ENCODE data around the gene TSKU. TPM values are rescaled to one million over a fixed set of nuclear protein-coding genes. Genes with fewer than 3 reads are reported as not detected.

Gene TSKU
- total and polyA plus RNA-seq, 4 donors = 5.2 to 31.5 (median 18.8) TPM

- intact Hi-C loops (cut with DNase I) = loop anchor here in 1 of 2 donors (2.0 kb wide), 1 partner anchor 63 kb away; no protein-coding TSS in a partner anchor
- Histone ChIP-seq H3K4me3 (ENCODE audit: low read length in 2 of 2) (no peak overlapping the region), H3K27ac (ENCODE audit: low read depth in 1 of 2, low read length in 2 of 2) (no peak overlapping the region), H3K27me3 (ENCODE audit: control insufficient read depth in 1 of 2, insufficient read depth in 2 of 2, low read length in 1 of 2) (no peaks in the 10 kb centered on the region), H3K9me3 (ENCODE audit: control insufficient read depth, low read length) (no peaks in the 10 kb centered on the region), H3K36me3 (ENCODE audit: control insufficient read depth in 1 of 2, insufficient read depth in 2 of 2, low read length in 1 of 2) (peaks cover 0 to 4% of the 10 kb centered on the region in 2 donors), H3K4me1 (ENCODE audit: control insufficient read depth in 1 of 2, insufficient read depth in 2 of 2, low read length in 2 of 2) (no peaks in the 10 kb centered on the region)
- ATAC-seq (ENCODE audit: low FRiP score) = no peak
- no peak for DNase-seq
- WGBS, 2 donors = 89 to 90% methylated on average over 5 of the region's 5 CpGs
These were observed 15.0 kb downstream of the TSKU start for GRCh38 chr11:76798202-76798581.

- WGBS, 2 donors = 72% methylated on average over 9 of the region's 9 CpGs
- peaks cover 0 to 4% of the 10 kb centered on the region in 2 donors for H3K36me3 ChIP-seq (ENCODE audit: control insufficient read depth in 1 of 2, insufficient read depth in 2 of 2, low read length in 1 of 2)
- DNase-seq (no peak), ATAC-seq (ENCODE audit: low FRiP score) (peak; percentile 31)
- H3K9me3 ChIP-seq (ENCODE audit: control insufficient read depth, low read length) = no peaks in the 10 kb centered on the region
- H3K27me3 ChIP-seq (ENCODE audit: control insufficient read depth in 1 of 2, insufficient read depth in 2 of 2, low read length in 1 of 2) = no peaks in the 10 kb centered on the region
- H3K27ac ChIP-seq (ENCODE audit: low read depth in 1 of 2, low read length in 2 of 2) = no peak overlapping the region
- H3K4me3 ChIP-seq (ENCODE audit: low read length in 2 of 2) = no peak overlapping the region
- intact Hi-C loops (cut with DNase I) = loop anchor here (1.0 to 2.0 kb wide), 2 partner anchors 64 kb away; no protein-coding TSS in a partner anchor
- no peaks in the 10 kb centered on the region for H3K4me1 ChIP-seq (ENCODE audit: control insufficient read depth in 1 of 2, insufficient read depth in 2 of 2, low read length in 2 of 2)
These were observed 15.5 kb downstream of the TSKU start for GRCh38 chr11:76798671-76799065.

- intact Hi-C loops (cut with DNase I) = loop anchor here (1.0 to 2.0 kb wide), 2 partner anchors 64 to 65 kb away; no protein-coding TSS in a partner anchor
- Histone ChIP-seq H3K36me3 (ENCODE audit: control insufficient read depth in 1 of 2, insufficient read depth in 2 of 2, low read length in 1 of 2) (peaks cover 0 to 4% of the 10 kb centered on the region in 2 donors), H3K9me3 (ENCODE audit: control insufficient read depth, low read length) (no peaks in the 10 kb centered on the region), H3K27me3 (ENCODE audit: control insufficient read depth in 1 of 2, insufficient read depth in 2 of 2, low read length in 1 of 2) (no peaks in the 10 kb centered on the region), H3K4me1 (ENCODE audit: control insufficient read depth in 1 of 2, insufficient read depth in 2 of 2, low read length in 2 of 2) (no peaks in the 10 kb centered on the region), H3K27ac (ENCODE audit: low read depth in 1 of 2, low read length in 2 of 2) (no peak overlapping the region), H3K4me3 (ENCODE audit: low read length in 2 of 2) (no peak overlapping the region)
- ATAC-seq (ENCODE audit: low FRiP score) (peak; percentile 93), DNase-seq (peak; percentile 90 to 96)
- 3 to 4% methylated on average over 47 of the region's 47 CpGs for WGBS, 2 donors
These were observed 16.1 kb downstream of the TSKU start for GRCh38 chr11:76799066-76799804.

- DNase-seq = no peak
These were observed 17.5 kb downstream of the TSKU start for GRCh38 chr11:76800466-76801200.

GRCh38 chr11:76801225-76801624, 18.1 kb downstream of the TSKU start:
- DNase-seq = no peak
- Histone ChIP-seq H3K9me3 (ENCODE audit: control insufficient read depth, low read length) (no peaks in the 10 kb centered on the region), H3K36me3 (ENCODE audit: control insufficient read depth in 1 of 2, insufficient read depth in 2 of 2, low read length in 1 of 2) (no peaks in the 10 kb centered on the region), H3K4me1 (ENCODE audit: control insufficient read depth in 1 of 2, insufficient read depth in 2 of 2, low read length in 2 of 2) (no peaks in the 10 kb centered on the region), H3K27ac (ENCODE audit: low read depth in 1 of 2, low read length in 2 of 2) (no peak overlapping the region), H3K4me3 (ENCODE audit: low read length in 2 of 2) (no peak overlapping the region), H3K27me3 (ENCODE audit: control insufficient read depth in 1 of 2, insufficient read depth in 2 of 2, low read length in 1 of 2) (no peaks in the 10 kb centered on the region)
- intact Hi-C loops (cut with DNase I) = no loop called here
- ATAC-seq (ENCODE audit: low FRiP score) = no peak
- WGBS, 2 donors = 59 to 87% methylated on average over 2 of the region's 2 CpGs

More at GRCh38 chr11:76800466-76801200, 17.5 kb downstream of the TSKU start:
- Histone ChIP-seq H3K27ac (ENCODE audit: low read depth in 1 of 2, low read length in 2 of 2) (no peak overlapping the region), H3K4me1 (ENCODE audit: control insufficient read depth in 1 of 2, insufficient read depth in 2 of 2, low read length in 2 of 2) (no peaks in the 10 kb centered on the region), H3K4me3 (ENCODE audit: low read length in 2 of 2) (no peak overlapping the region), H3K36me3 (ENCODE audit: control insufficient read depth in 1 of 2, insufficient read depth in 2 of 2, low read length in 1 of 2) (peaks cover 0 to 4% of the 10 kb centered on the region in 2 donors), H3K9me3 (ENCODE audit: control insufficient read depth, low read length) (no peaks in the 10 kb centered on the region), H3K27me3 (ENCODE audit: control insufficient read depth in 1 of 2, insufficient read depth in 2 of 2, low read length in 1 of 2) (no peaks in the 10 kb centered on the region)
- intact Hi-C loops (cut with DNase I) = no loop called here
- ATAC-seq (ENCODE audit: low FRiP score) = no peak
- WGBS, 2 donors = 90 to 94% methylated on average over 9 of the region's 9 CpGs

- intact Hi-C loops (cut with DNase I) = no loop called here
- H3K27me3 ChIP-seq (ENCODE audit: control insufficient read depth in 1 of 2, insufficient read depth in 2 of 2, low read length in 1 of 2) = no peaks in the 10 kb centered on the region
- H3K4me3 ChIP-seq (ENCODE audit: low read length in 2 of 2) = no peak overlapping the region
- no peaks in the 10 kb centered on the region for H3K9me3 ChIP-seq (ENCODE audit: control insufficient read depth, low read length)
- H3K36me3 ChIP-seq (ENCODE audit: control insufficient read depth in 1 of 2, insufficient read depth in 2 of 2, low read length in 1 of 2) = no peaks in the 10 kb centered on the region
- ATAC-seq (ENCODE audit: low FRiP score) = no peak
- 16 to 21% methylated on average over 2 of the region's 2 CpGs for WGBS, 2 donors
- no peaks in the 10 kb centered on the region for H3K4me1 ChIP-seq (ENCODE audit: control insufficient read depth in 1 of 2, insufficient read depth in 2 of 2, low read length in 2 of 2)
- no peak overlapping the region for H3K27ac ChIP-seq (ENCODE audit: low read depth in 1 of 2, low read length in 2 of 2)
- no peak for DNase-seq
These were observed 18.6 kb downstream of the TSKU start for GRCh38 chr11:76801736-76802135.

- 75 to 76% methylated on average over 3 of the region's 3 CpGs for WGBS, 2 donors
- no peaks in the 10 kb centered on the region for H3K9me3 ChIP-seq (ENCODE audit: control insufficient read depth, low read length)
- no peaks in the 10 kb centered on the region for H3K4me1 ChIP-seq (ENCODE audit: control insufficient read depth in 1 of 2, insufficient read depth in 2 of 2, low read length in 2 of 2)
- H3K4me3 ChIP-seq (ENCODE audit: low read length in 2 of 2) = no peak overlapping the region
- no peak overlapping the region for H3K27ac ChIP-seq (ENCODE audit: low read depth in 1 of 2, low read length in 2 of 2)
- DNase-seq = no peak
- no peaks in the 10 kb centered on the region for H3K27me3 ChIP-seq (ENCODE audit: control insufficient read depth in 1 of 2, insufficient read depth in 2 of 2, low read length in 1 of 2)
- intact Hi-C loops (cut with DNase I) = no loop called here
- H3K36me3 ChIP-seq (ENCODE audit: control insufficient read depth in 1 of 2, insufficient read depth in 2 of 2, low read length in 1 of 2) = no peaks in the 10 kb centered on the region
- ATAC-seq (ENCODE audit: low FRiP score) = no peak
These were observed 19.0 kb downstream of the TSKU start for GRCh38 chr11:76802151-76802550.

- WGBS, 2 donors = 66 to 71% methylated on average over 4 of the region's 4 CpGs
These were observed 19.5 kb downstream of the TSKU start for GRCh38 chr11:76802621-76803020.

More at GRCh38 chr11:76802621-76803020, 19.5 kb downstream of the TSKU start:
- ATAC-seq (ENCODE audit: low FRiP score) = no peak
- Histone ChIP-seq H3K4me3 (ENCODE audit: low read length in 2 of 2) (no peak overlapping the region), H3K9me3 (ENCODE audit: control insufficient read depth, low read length) (no peaks in the 10 kb centered on the region), H3K27me3 (ENCODE audit: control insufficient read depth in 1 of 2, insufficient read depth in 2 of 2, low read length in 1 of 2) (no peaks in the 10 kb centered on the region), H3K27ac (ENCODE audit: low read depth in 1 of 2, low read length in 2 of 2) (no peak overlapping the region), H3K36me3 (ENCODE audit: control insufficient read depth in 1 of 2, insufficient read depth in 2 of 2, low read length in 1 of 2) (no peaks in the 10 kb centered on the region), H3K4me1 (ENCODE audit: control insufficient read depth in 1 of 2, insufficient read depth in 2 of 2, low read length in 2 of 2) (no peaks in the 10 kb centered on the region)
- no peak for DNase-seq
- intact Hi-C loops (cut with DNase I) = no loop called here
